Skin epidermis (tissue), 12 donors: ENCODE data around the gene CCDC167.

Experiments
- H3K27ac ChIP-seq, 21 experiments: fragments of 200-600 bp; sonication (generic) in 11 of 21; one replicate each; pipeline ENCODE4 v1.5.0; 2020; ENCODE audit warnings: mild to moderate bottlenecking in 3 of 21, inconsistent platforms in 2 of 21, moderate library complexity in 2 of 21
- H3K4me3 ChIP-seq, 7 experiments: fragments of 200-600 bp; sonication (generic) in 2 of 7; one replicate each; pipeline ENCODE4 v1.5.0; 2020; ENCODE audit warnings: inconsistent platforms in 2 of 7, mild to moderate bottlenecking in 2 of 7, moderate library complexity in 1 of 7

Gene CCDC167

GRCh38 chr6:37499433-37500293 is at the start of gene CCDC167:
Gene CCDC167, minus strand, starts transcription at chr6:37499893. Its CDS starts 30 bp downstream, at chr6:37499863.
- H3K4me3 ChIP-seq: peak within 1 kb of the TSS; percentile 54 to 75 (median 61)
- peak within 1 kb of the TSS in 20 of 21 experiments; percentile 44 to 92 (median 76) for H3K27ac ChIP-seq

- no peak overlapping the region for H3K4me3 ChIP-seq
- no peak overlapping the region for H3K27ac ChIP-seq
Measured at GRCh38 chr6:37549154-37549553, 49.5 kb upstream of the CCDC167 start.

- Histone ChIP-seq H3K27ac (peak overlapping the region in 2 of 21 experiments; percentile 42 to 77), H3K4me3 (no peak overlapping the region)
Measured at GRCh38 chr6:37548067-37548674, 48.5 kb upstream of the CCDC167 start.

DNA sequence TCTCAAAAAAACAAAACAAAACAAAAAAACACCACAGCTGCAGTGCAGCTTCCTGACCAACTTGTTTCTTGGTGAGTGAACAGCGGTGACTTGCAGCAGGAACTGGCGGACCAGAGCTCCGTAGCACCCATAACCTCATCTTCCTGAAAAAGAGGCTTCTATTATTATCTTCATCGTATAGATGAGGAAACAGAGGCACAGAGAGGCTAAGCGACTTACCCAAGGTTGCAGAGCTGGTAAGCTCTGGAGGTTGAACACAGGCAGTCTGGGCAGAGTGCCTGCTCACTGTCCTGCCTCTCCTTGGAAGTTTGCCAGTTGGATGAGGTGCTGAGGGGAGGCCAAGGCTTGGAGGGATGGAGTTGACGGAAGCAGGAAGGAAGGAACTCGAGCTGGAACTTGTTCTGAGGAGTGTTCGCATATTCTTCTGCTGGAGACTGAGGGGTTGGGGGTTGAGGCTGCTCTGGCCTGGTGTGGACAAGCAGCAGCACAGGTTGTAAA is 47.9 kb upstream of the CCDC167 start:
- Histone ChIP-seq H3K27ac (peak overlapping the region in 3 of 21 experiments; percentile 15 to 77 (median 42)), H3K4me3 (no peak overlapping the region)

DNA sequence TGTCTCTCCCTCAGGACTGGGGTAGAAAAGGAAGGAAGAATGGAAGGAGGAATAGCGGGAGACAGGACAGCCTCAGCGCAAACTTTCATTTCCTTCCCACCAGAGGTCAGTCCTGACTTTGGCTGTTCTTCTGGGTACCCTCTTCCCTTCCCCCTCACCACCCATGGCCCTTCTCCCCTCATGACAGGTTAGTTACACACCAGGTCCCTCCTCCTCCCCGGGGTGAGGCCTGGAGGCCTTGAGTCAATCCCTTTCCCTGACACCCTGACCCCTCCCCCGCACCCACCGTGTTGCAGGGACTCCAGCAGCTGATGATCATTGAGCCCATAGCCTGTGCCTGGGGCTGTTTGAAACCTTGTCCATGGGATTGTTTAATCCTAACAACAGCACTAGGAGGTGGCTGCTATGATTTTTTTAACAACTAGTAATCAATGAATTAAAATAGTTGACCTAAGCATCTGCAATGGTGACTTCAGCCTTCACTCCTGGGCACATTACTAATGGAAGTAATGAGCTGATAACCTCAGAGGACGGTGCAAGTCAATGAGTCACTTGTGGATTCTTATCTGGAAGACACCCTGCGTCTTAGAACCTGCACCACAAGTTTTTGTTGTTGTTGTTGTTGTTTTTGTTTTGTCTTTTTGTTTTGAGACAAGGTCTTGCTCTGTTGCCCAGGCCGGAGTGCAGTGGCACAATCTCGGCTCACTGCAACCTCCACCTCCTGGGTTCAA is 46.6 kb upstream of the CCDC167 start:
- no peak overlapping the region for H3K27ac ChIP-seq
- no peak overlapping the region for H3K4me3 ChIP-seq

GRCh38 chr6:37544530-37544929 is 44.8 kb upstream of the CCDC167 start:
- H3K4me3 ChIP-seq: no peak overlapping the region
- H3K27ac ChIP-seq: no peak overlapping the region

GRCh38 chr6:37543361-37543760 is 43.7 kb upstream of the CCDC167 start:
- Histone ChIP-seq H3K4me3 (no peak overlapping the region), H3K27ac (no peak overlapping the region)

GRCh38 chr6:37541346-37541745 is 41.7 kb upstream of the CCDC167 start:
- Histone ChIP-seq H3K27ac (no peak overlapping the region), H3K4me3 (no peak overlapping the region)

DNA sequence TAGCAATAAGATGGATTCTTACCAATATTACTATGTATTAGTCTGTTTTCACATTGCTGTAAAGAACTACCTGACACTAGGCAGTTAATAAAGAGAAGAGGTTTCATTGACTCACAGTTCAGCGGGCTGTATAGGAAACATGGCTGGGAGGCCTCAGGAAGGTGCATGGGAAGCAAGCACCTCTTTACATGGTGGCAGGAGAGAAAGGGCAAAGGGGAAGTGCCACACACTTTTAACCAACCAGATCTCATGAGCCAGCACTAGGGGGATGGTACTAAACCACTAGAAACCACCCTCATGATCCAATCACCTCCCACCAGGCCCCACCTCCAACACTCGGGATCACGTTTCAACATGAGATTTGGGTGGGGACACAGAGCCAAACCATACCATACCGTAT is 40.7 kb upstream of the CCDC167 start:
- Histone ChIP-seq H3K4me3 (no peak overlapping the region), H3K27ac (no peak overlapping the region)

DNA sequence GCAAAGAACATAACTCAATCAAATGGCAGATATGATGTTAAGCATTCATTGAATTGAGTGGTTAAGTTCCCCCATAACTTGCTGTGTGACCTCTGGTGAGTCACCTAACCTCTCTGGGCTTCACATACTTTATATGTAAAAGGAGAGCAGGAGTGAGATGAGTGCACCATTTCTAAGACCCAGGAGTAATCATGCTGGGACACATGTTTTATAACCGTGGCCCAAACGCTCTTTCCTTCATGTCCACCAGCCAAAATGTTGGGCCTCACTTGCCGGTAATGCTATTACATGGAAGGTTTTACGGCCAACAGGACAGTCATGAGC is 40.3 kb upstream of the CCDC167 start:
- H3K27ac ChIP-seq: no peak overlapping the region
- H3K4me3 ChIP-seq: no peak overlapping the region

DNA sequence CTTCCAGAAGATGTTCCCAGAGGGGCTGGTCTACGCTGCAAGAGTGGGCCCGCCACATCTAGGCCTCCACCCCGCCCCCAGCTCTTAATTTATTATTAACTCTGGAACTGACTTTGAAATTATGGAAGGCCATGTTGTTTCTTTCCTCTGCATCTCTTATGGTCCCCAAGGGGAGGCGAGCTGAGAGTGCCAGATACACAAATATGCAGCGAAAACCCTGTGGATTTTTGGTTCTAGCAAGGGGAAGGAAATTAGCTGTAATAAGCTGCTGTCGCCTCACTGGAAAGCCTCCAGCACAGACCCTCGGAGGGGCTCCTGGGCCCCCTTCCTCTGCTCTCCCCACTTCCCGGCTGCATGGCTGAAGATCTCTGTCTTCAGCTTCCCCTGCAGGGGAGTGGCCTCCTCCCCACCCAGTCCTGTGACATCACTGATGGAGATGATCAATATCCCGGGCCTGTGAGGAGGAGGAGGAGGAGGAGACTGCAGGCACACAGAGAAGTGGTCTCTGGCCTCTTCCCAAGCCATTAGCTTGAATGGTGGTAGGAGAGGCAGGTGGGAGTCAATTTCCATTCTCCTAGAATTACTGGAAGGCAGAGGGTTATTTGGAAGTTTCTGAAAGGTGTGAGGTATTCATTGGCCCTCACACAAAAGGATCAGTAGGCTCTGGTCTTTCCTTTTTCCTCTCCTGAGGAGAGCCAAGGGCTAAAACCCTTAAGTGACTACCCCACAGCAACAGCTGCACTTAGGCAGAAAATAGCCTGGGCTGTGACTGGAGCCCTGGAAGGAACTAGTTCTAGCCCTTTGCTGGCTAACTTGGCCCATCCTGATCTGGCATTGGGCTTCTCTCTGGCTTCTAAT is 39.7 kb upstream of the CCDC167 start:
- H3K4me3 ChIP-seq: no peak overlapping the region
- no peak overlapping the region for H3K27ac ChIP-seq

DNA sequence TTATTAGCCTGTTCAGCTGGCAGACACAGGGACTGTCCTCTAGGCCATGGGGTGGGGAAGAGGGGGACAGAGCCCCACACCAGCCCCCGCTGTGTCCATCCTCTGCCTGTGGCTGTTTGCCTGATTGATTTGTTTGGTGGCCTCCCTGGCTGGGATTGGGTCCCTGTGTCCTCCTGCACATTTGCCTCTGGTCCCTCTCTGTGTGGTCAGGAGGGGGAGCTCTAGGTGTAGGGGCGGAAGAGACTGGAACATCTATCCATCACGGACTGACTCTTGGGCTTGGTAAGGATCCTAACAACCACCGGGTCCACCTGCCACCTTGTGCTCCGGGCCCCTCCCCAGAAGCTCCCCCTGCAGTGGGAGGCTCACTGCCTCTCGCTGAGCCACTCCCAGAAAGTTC is 38.4 kb upstream of the CCDC167 start:
- H3K27ac ChIP-seq: no peak overlapping the region
- H3K4me3 ChIP-seq: no peak overlapping the region

- Histone ChIP-seq H3K27ac (no peak overlapping the region), H3K4me3 (no peak overlapping the region)
Measured at GRCh38 chr6:37537548-37537947, 37.9 kb upstream of the CCDC167 start.

DNA sequence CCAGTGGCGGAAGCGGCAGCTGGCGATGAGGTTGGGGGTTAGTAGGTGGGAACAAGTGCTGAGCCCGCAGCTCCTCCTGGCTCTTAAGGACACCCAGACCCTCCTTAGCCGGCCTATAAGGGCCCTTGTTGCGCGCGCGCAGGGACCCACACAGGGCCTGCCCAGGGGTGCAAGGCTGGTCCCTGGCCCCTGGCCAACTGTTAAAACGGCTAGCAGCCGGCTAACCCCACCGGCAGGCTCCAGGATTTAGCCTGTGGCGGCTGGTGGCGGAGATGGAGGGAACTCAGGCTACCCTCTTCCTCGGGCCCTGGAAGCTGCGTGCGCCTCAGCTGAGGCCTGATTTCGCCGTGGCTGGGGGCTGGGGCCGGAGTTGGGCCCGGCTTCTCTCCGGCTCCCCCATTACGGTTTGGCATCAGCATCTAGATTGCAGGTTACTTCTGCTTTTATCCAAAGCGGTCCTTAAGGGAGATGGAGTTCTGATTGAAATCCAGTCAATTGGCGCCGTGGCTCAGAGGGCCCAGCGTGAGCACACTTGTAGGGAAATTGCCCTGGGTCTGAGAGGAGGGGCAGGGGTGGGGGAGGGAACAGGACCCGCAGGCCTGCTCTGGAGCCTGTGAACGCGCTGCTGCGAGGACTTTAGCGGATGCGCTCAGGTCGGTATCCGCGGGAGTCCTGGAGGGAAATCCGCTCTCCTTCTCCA is 36.9 kb upstream of the CCDC167 start:
- H3K4me3 ChIP-seq: no peak overlapping the region
- no peak overlapping the region for H3K27ac ChIP-seq

DNA sequence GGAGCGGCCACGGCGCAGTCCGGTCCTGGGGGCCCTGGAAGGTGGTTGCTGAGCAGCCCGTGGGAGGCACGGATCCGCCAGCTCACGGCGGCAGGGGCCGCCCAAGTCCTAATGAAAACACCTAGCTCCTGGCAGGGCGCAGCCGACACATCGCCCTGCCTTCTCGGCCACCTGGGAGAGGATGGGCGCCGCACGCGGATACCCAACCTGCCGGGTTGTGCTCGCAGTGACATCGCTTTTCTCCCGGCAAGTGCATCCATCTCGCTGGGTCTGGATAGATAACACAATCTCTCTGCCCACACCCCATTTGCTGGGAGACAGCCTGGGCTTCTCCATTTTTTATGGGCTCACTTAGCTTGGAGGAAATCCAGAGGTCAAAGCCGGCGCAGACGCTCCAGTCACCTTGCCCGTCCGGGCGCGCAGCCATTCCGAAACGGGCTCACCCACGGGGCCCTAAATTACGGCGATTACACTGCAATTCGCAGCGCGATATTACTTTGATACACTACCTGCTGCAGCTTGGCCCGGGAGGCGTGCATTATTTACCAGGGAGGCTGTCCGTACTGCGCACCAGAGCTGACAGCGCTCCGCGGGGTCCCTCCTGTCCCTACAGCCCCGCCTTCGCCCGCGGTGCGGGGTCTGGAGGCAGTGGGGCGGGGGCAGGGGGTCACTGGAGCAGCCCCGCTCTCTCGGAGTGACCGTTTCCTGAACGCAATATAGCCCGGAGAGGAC is 36.2 kb upstream of the CCDC167 start:
- no peak overlapping the region for H3K27ac ChIP-seq
- H3K4me3 ChIP-seq: peak overlapping the region in 1 of 7 experiments; percentile 4

DNA sequence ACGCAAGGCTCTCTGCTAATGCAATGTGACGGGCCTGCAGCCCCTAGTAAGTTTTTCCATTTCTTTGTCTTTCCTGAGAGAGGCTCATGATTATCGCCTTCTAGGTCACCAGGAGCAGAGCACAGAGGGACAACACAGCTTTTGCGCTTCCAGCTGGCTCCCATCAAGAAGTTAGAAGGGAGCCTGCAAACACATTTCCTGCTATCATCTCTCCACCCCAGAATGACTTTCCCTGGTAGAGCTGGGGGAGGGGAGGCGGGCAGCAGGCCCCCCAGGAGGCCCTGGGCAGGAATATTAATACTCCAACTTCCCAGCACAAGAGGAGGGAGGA is 35.7 kb upstream of the CCDC167 start:
- no peak overlapping the region for H3K4me3 ChIP-seq

DNA sequence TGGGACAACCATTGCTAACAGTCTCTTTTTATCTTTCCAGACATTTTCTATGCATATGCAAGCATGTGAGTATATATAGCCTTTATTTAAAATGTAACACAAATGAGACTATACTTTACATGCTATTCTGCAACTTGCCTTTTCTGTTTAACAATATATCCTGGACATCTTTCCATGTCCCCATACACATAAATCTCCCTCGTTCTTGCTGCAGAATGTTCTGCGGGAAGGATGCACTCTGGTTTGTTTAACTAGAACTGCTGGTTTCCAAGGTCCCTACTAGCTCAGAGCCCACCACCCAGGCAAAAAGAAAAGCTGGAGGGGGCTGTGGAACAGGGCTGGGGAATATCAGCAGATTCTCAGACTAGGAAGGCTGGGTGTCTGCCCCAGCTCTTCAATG is 35.2 kb upstream of the CCDC167 start:
- Histone ChIP-seq H3K27ac (no peak overlapping the region), H3K4me3 (no peak overlapping the region)

More for the DNA sequence above, 35.7 kb upstream of the CCDC167 start:
- no peak overlapping the region for H3K27ac ChIP-seq

DNA sequence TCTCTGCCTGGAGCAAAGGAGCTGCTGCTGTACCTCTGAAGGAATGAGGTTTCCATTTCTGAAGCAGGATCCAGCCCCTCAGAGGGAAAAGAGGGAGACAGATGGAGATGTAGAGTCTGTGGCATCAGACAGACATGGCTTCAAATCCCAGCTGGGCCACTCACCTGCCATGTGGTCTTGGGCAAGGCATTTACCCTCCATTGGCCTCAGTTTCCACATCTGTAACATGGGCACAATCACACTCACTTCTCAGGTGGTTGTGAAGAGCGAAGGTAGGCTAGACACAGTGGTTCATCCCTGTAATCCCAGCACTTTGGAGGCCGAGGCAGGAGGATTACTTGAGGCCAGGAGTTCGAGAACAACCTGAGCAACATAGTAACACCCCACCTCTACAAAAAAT is 32.4 kb upstream of the CCDC167 start:
- H3K27ac ChIP-seq: no peak overlapping the region
- no peak overlapping the region for H3K4me3 ChIP-seq
